Endothelial cell of umbilical vein (primary cell): ENCODE measurements around the gene CD38.

ENCODE experiments used
- EZH2 ChIP-seq: IDR thresholded peaks from 2 replicates; pipeline ENCODE4 v1.6.1; 2012; ENCODE audit warnings: borderline replicate concordance, low read depth, mild to moderate bottlenecking, moderate library complexity, low read length, inconsistent platforms; ENCODE audit not compliant: severe bottlenecking
- FOS ChIP-seq: IDR thresholded peaks from 2 replicates; pipeline ENCODE4 v1.6.1; 2011; ENCODE audit warnings: mild to moderate bottlenecking, low read length, moderate library complexity, borderline replicate concordance; ENCODE audit not compliant: insufficient read depth
- JUN ChIP-seq: IDR thresholded peaks from 2 replicates; pipeline ENCODE4 v1.6.1; 2011; ENCODE audit warnings: borderline replicate concordance, low read depth; ENCODE audit not compliant: insufficient read length, insufficient read depth
- MYC ChIP-seq: IDR thresholded peaks from one replicate; pipeline ENCODE4 v1.6.1; 2011; ENCODE audit warnings: mild to moderate bottlenecking, low read depth, low read length
- POLR2A ChIP-seq: IDR thresholded peaks from 2 replicates; pipeline ENCODE4 v1.6.1; 2012; ENCODE audit warnings: low read depth, mild to moderate bottlenecking, control low read depth, low read length
- POLR2AphosphoS5 ChIP-seq: IDR thresholded peaks from 2 replicates; pipeline ENCODE4 v1.6.1; 2012; ENCODE audit warnings: low read depth, mild to moderate bottlenecking, control low read depth, low read length, moderate library complexity; ENCODE audit not compliant: insufficient read depth
- TF ChIP-seq, protein P1 (sequence below), 2 donors: IDR thresholded peaks; 1 replicate in 1 of 2; 2 replicates in 1 of 2; pipeline ENCODE4 v1.5.1; 2011; ENCODE audit warnings: low read length in 2 of 2, mild to moderate bottlenecking in 2 of 2, moderate library complexity in 2 of 2, control low read depth in 1 of 2, inconsistent platforms in 1 of 2, low read depth in 1 of 2; ENCODE audit not compliant: insufficient read depth in 1 of 2; ENCODE audit errors: extremely low read depth in 1 of 2
- TF ChIP-seq, protein P2 (sequence below): IDR thresholded peaks from 2 replicates; pipeline ENCODE4 v1.6.1; 2011; ENCODE audit not compliant: insufficient read depth, insufficient read length

DNA sequence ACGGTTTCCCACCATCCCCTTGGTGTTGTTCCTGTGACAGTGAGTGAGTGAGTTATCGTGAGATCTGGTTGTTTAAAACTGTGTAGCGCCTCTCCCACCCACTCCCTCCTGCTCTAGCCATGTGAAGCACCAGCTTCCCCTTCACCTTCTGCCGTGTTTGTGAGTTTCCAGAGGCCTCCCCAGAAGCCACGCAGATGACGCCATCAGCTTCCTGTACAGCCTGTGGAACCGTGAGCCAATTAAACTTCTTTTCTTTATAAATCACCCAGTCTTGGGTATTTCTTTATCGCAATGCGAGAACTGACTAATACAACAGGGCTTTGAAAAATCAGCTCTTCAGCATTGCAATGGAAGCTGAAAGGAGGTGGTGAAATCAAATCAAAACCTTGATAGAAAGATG, 110.4 kb downstream of the CD38 start:
- TF ChIP-seq EZH2 = no peak
- TF ChIP-seq, protein P1, sequence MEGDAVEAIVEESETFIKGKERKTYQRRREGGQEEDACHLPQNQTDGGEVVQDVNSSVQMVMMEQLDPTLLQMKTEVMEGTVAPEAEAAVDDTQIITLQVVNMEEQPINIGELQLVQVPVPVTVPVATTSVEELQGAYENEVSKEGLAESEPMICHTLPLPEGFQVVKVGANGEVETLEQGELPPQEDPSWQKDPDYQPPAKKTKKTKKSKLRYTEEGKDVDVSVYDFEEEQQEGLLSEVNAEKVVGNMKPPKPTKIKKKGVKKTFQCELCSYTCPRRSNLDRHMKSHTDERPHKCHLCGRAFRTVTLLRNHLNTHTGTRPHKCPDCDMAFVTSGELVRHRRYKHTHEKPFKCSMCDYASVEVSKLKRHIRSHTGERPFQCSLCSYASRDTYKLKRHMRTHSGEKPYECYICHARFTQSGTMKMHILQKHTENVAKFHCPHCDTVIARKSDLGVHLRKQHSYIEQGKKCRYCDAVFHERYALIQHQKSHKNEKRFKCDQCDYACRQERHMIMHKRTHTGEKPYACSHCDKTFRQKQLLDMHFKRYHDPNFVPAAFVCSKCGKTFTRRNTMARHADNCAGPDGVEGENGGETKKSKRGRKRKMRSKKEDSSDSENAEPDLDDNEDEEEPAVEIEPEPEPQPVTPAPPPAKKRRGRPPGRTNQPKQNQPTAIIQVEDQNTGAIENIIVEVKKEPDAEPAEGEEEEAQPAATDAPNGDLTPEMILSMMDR (IDR thresholded peaks at IDR 0.05; ENCODE audit: extremely low read depth in 1 of 2, insufficient read depth in 1 of 2, low read depth in 1 of 2, low read length in 2 of 2) = no peak
- TF ChIP-seq, protein P2, sequence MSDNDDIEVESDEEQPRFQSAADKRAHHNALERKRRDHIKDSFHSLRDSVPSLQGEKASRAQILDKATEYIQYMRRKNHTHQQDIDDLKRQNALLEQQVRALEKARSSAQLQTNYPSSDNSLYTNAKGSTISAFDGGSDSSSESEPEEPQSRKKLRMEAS = no peak
- TF ChIP-seq POLR2A = no peak
- TF ChIP-seq MYC = no peak
- no peak for TF ChIP-seq POLR2AphosphoS5
- TF ChIP-seq FOS = no peak
- no peak for TF ChIP-seq JUN
